Left colon (tissue), 2 donors: ENCODE measurements around the gene RIPOR2. TPM values are rescaled to one million over a fixed set of nuclear protein-coding genes. Genes with fewer than 3 reads are reported as not detected.
A peak's percentile ranks its signal among the peaks of the same experiment; 100 is the strongest.
"Not testable (repeated sequence)": the region's sequence is repeated elsewhere in the genome, so short reads cannot be mapped to it uniquely, and the experiment has no call there.

ENCODE experiments used
- ATAC-seq: fragments of 200-7000 bp; cut with Tn5 transposase; one replicate; pipeline ENCODE4 v1.9.1; 2020; ENCODE audit warnings: mild to moderate bottlenecking, moderate library complexity
- DNase-seq, 2 donors: peaks; one replicate each; pipeline ENCODE4 v3.0.0-alpha.2; 2020
- intact Hi-C, 2 donors: fragments of 100-400 bp; cut with DNase I in 1 of 2; cut with micrococcal nuclease in 1 of 2; formaldehyde crosslinking; loops; one replicate each; pipeline versions ENCODE4 v1.11.2 to v1.14.0; 2022; cut with DNase I, micrococcal nuclease
- total RNA-seq, 2 donors: library from RNA; stranded (reverse); fragmentation: NEBNext Ultra II Directional; extraction: Animal tissue kit (Norgen Biotek cat#: 25700); gene quantifications; one replicate each; pipeline ENCODE4 v1.2.1, GENCODE V29; 2021
- donor health status: DM: no; HTN: no; CAD: no.
- donor health status: DM: yes; HTN: yes; CAD: no.

RIPOR2 gene
- total RNA-seq, 2 donors from 2014 or later: 1.7 to 2.8 TPM

DNA sequence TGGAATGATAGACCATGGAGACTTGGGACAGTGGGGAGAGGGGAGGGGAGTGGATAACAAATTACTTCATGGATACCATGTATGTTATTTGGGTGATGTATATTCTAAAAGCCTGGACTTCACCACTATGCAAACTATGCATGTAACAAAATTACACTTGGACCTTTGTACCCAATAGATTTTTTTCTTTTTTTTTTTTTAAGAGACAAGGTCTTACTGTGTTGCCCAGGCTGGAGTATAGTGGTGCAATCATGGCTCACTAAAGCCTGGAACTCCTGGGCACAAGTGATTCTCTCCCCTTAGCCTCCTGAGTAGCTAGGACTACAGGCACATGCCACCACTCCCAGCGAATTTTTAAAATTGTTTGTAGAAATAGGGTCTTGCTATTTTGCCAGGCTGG lies 45.3 kb downstream of the RIPOR2 start:
- ATAC-seq (peak; percentile 41), DNase-seq (no peak)
- intact Hi-C loops: no loop called here

DNA sequence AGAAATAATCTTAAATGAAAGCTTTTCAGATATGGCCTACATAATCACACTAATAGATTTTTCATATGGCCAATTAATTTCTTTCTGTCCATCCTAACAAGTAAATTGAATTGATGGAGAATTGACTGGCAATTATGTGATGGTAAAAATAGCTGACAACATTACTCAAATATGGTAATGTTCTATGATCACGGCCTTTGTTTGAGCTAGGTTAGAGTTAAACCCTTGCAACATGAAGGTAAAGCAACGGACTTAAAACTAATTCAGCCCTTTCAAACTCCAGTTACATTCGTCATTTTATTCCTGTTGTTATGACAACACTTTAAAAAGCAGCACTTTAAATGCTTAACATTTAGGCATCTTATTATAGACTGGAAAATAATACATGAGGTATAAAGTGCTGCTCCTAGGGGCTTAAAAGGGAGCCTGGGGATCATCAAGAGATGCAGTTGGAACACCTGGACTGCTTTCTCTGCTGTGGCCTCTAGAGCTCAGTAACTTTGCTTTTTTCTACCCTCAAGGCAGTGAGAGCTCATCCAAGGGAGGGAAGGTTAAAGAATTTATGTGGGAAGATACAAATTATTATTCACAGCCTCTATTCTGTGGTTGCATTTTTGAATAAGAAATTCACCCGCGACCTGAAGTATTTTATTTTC lies 46.9 kb downstream of the RIPOR2 start:
- ATAC-seq: no peak
- intact Hi-C loops: no loop called here

DNA sequence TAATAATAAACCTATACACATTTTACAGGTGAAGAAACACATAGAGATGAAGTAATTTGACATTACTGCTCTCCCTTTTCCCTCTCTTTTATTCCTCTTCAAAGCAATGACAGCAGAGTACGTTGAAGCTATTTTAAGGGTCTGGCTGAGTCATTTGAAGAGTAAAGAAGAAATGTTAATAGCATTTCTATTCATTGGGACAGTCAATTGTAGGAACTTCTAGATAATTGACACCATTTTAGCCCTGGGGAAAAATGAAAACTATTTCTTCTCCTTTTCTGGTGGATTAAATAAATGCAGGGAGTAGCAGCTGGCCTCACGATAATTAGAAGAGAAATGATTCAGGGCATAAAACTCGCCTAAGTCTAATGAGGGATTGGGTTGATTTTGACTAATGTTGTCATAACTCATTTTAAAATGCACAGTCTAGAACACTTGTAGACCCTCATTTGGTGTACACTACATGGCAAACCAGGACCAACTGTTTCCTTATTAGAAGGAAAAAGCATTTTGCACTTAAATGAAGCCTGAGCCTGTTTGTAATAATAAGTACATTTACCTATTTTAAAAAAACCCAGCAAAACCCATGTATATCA lies 48.1 kb downstream of the RIPOR2 start:
- no peak for ATAC-seq
- no peak for DNase-seq
- intact Hi-C loops: no loop called here

More for the DNA sequence above, 46.9 kb downstream of the RIPOR2 start:
- no peak for DNase-seq

DNA sequence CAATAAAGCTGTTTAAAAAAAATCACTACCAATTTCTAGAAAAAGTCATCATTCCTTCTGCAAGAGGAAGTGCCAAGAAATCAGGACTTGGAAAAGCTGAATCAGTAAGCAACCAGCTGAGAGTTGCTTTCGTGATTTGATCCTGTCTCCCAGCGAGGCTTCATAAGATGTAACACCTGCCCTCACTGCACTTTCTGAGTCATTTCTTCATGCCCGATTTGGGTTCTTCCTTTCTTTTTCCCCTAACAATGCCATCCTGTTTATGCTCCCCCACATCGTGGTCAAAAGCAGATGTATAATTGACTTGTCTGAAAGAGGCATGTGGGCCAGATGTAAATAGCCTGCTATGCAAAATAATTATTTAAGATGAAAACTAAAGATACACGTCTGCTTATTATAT lies 52.1 kb downstream of the RIPOR2 start:
- intact Hi-C loops: no loop called here
- DNase-seq: no peak
- no peak for ATAC-seq

DNA sequence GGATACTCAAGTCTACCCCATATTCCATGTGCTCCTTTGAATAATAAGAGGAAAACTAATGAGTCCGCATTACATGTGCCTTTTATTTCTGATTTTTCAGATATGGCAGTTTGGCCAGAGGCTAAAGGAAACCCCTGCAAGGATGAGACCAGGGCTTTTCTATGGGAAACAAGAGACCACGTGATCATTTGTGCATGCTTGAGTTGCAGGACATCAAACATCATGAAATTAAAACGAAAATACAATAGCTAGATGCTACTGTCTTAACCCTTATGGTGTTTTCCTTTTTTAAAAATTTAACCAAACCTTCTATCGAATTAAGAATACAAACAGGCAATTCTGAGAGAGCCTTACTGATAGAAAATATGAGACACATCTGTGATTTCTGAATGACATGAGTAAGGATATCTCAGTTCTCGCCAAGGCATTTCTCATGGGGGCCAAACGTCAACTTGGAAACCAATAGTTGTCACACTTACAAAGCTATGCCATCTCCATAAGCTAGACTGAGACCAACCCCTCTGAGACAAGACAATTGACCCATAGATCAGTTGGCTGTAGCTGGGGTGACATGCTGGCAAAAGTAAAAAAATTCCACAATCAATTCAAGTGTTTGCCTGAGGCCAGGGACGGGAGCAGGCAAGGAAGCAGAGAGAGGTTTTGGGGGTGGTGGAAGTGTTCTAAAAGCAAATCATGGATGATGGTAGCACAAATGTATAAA lies 52.8 kb downstream of the RIPOR2 start:
- intact Hi-C loops: no loop called here

DNA sequence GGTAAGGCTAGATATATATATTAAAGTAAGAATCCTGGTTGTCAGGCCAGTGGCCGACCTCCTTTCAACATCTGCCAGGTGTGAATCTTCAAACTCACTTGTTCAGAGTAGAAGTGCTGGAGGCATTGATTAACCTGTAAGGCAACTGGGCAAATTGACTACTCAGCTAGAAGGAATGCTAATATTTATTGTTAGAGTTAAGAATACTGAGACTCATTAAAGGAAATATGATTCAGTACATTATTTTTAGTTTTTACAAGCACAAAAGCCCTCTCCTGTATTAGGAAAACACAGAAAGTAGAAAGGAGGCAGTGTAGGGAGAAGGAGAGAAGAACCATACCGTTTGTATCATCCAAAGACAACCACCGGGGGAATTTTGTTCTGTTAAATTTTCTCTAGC lies 53.5 kb downstream of the RIPOR2 start:
- no peak for DNase-seq
- ATAC-seq: no peak
- intact Hi-C loops: no loop called here

More for the DNA sequence above, 52.8 kb downstream of the RIPOR2 start:
- ATAC-seq: no peak
- DNase-seq: no peak

DNA sequence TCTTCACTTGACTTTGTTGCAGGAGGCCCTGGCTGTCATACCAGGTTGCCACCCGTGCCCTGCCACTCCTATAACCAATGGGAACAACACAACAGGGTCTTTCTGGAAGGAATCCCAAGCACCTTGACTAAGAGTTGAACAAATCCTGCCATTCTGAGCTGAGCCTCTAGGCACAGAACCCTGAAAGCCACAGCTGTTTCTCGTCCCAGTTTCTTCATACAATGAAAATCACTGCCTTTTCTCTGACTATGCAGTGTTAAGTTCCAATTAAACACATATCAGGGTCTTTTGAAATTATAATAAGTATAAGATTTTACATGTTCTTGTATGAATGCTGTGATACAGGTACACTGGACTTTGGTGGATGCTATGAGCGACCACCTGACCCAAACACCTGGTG lies 54.4 kb downstream of the RIPOR2 start:
- intact Hi-C loops: no loop called here
- DNase-seq (no peak), ATAC-seq (no peak)

DNA sequence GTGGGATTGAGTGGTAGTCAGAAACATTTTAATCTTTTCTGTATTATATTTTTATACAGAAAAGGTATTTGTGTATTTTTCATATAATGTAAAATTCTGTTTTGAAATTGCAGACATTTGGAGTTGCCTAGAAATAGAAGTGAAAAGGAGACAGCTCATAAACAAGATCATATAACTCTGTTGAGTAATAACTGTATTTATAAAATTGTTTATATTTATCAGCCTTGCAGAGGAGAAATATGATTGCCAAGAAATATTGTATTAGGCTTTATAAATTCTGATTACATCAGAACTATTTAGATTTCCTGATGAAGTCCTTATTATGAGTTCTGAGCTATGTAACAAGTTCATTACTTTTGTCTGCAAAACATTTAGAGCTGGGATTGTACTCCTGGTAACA lies 55.3 kb downstream of the RIPOR2 start:
- DNase-seq (no peak), ATAC-seq (no peak)
- intact Hi-C loops: no loop called here

DNA sequence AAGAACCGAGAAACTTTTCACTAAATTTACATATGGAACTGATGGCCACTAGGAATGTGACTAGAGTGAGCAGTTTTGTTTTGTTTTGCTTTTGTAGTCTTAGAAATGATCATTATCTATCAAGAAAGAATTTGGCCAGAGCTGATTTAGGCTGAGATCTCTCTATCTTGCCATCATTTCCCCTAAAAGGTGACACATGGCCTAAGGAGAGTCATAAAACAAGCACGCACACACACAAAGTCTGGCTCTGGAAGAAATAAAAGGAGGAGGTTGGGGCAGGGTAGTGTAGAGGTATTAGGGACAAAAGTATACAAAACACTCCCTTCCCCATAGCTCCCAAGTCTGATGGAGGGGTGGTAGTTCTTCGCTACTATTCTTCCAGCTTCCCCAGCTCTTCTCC lies 56.4 kb downstream of the RIPOR2 start:
- no peak for DNase-seq

DNA sequence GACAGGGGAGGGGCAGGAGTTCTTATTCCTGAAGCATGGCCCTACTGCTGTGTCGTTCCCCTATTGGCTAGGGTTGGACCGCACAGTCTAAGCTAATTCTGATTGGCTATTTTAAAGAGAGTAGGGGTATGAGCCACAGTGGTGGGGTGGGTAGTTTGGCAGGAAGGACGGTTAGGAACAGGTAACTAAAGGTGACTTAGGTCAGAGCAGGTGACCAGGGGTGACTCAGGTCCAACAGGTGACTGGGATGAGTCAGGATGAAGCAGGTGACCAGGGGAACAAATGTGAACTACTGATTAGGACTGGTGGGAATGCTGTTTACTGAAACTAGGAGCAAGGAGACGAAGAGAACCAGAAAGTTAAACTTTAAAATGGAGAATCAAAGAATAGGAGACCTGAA lies 58.0 kb downstream of the RIPOR2 start:
- intact Hi-C loops, DNase-seq, ATAC-seq: not testable (repeated sequence)

More for the DNA sequence above, 56.4 kb downstream of the RIPOR2 start:
- intact Hi-C loops: no loop called here
- ATAC-seq: no peak

DNA sequence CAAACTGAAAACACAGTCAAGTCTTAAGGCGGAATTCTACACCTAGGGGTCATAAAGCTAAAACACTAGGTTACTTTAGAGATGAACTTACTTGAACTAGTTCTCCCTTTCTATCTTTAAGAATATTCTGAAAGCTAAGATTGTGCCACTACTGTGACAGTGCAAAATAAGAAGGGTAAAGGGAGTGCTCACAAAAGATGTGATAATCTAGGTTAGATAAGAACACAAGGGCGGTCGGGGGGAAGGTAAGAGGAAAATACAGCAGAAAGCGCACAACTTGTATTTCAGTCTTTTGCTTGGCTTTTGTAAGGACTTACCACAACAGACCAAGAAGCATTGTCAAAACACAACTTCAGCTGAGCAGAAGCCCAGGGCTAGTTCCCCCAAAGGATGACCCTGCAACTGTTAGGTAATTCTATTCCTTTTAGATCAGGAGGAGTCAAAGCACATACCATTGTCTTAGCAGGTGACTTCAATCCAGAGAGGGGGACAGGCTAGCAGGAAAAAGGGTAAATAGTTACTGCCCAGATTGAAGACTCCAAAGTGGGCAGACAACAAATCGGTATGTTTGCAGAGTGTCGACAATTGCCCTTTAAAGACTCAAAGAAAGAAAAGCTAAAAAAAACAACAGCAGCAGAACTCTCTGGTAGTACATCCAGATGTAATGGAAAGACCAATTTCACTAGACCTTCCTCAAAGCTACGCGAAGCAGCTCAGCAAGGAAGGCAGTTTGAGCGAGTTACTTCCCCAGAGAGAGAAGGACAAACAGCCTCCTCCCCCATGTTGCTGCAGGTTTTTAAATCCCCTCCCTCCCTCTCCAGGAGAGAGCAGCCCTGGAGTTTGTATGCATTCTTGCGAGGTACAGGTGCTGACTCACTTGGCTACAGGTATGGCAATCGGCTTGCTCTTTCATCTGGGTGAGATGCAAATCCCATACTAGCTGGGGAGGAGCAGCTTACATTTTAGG lies 59.0 kb downstream of the RIPOR2 start:
- no peak for ATAC-seq
- intact Hi-C loops: no loop called here
- no peak for DNase-seq

DNA sequence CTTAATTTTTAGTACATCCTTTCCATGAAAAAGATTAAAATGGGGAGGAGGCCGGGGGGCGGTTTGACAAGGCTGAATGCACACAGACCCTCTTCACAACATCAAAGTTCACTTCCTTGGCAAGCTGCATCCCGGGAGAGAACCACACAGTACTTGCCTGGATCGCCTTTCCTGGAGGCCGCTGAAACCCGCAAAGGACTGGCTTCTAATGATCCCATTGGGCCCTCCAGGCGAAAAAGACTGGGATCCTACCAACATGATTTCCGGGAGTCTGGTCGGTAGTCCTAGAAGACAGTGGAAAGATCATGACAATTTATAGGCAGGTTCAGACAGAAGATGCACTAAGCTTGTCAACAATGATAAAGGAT lies 60.2 kb downstream of the RIPOR2 start:
- no peak for DNase-seq
- no peak for ATAC-seq
- intact Hi-C loops: no loop called here

DNA sequence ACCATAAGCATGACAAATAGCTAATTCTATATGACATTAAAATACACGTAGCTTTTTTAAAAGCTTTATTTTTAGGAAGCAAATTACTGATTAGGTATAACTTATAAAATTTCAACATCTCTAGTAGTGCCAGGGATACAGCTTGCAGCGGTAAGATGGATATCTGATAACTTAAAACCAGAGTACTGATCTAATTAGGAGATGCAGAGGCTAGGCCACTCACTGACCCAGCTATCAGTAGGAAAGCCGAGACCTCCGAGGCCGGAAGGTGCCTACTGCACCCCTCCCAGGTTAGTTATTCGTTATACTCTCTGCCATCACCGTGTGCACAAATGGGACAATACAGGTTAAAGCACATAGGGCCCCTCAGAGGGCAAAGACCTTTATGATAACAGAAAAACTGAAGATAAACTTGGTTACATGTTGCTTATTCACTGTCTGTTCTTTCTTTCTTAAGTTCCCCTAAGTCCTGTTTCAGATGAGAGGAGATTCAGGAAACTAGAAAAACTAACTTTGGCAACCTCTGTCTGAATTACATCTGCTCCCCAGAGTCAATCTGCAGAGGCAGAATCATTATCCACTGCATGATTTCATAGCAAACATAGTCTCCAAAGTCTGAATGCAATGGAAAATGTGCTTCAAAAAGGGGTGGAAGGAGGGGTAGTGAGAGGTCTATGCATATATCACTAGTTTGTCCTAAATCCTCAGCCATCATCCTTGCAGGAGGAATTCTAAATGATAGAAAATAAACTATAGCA lies 60.8 kb downstream of the RIPOR2 start:
- intact Hi-C loops: no loop called here
- DNase-seq (no peak), ATAC-seq (no peak)

DNA sequence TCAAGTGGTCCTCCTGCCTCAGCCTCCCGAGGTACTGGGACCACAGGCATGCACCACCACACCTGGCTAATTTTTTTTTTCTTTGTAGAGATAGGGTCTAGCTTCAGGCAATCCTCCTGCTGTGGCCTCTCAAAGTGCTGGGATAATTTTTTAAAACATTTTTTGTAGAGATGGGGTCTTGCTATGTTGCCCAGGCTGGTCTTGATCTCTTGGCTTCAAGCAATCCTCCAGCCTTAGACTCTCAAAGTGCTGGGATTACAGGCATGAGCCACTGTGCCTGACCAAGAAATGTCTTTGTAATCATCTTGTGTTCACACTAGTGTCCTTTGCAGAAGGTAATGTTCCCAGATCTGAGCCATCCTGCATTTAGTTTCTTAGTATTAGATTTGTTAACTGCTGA lies 61.6 kb downstream of the RIPOR2 start:
- intact Hi-C loops: no loop called here
- DNase-seq (no peak), ATAC-seq (no peak)

DNA sequence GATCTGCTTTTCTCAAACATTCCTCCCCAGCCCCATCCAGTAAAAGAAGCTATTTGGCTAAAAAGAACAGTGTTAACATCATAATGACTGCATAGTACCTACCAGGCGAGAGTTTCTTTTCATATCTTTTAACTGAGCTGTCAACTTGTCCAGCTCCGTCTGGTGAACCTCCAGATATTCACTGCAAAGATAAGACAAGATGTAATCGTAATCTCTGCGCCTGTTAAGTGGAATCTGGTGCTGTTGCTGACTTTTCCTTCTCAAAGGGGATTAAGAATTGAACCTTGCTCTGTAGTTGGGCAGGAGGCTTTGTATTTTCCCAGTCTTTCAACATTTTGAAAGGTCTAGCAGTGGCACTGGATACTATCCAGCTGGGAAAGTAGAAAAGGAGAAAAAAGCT lies 63.0 kb downstream of the RIPOR2 start:
- ATAC-seq: no peak
- DNase-seq: no peak
- intact Hi-C loops: no loop called here

DNA sequence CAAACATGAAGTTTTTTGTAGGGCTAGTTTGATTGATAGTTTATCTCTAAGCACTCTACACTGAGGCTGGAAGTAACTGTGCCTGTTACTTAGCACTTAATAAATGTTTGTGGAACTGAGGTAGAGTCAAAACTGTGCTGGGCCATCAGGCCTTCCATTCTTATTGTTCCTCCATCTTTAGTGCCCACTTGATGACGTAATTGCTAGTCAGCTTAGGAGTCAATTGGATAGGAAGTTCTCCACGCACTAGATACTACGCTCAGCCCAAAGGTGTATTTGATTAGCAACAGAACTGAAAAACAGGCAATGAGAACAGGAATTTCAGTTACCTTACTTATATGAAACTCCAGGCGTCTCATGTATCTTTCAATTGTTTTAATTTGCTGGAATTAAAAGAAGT lies 67.0 kb downstream of the RIPOR2 start:
- ATAC-seq (no peak), DNase-seq (no peak)
- intact Hi-C loops: no loop called here

DNA sequence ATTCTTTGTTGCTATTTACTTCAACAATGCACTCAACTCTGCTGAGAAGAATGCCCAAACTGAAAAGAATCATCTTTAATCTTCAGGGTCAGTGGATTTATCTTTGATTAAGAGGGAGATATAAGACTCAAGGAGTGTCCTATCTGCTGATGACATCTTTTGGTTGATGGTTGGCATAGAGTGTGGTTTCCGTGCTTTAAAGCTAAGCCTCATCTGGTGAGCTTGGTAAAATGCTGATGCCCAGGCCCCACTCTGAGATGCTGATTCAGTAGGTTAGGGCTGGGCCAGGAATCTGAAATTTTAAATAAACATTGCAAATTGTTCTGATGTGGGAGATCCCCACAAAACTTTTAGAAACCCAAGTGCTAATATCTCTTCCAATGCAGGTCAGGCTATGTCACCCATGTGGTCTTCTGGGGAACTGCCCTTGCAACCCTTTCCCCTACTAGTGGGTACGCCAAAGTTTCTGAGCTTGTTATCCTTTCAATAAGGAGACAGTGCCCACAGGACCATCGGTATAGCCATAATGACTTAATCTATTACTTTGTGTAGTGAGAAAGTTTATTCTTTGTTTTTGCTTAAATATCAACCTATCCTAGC lies 68.6 kb downstream of the RIPOR2 start:
- no peak for ATAC-seq
- DNase-seq: no peak
- intact Hi-C loops: no loop called here

DNA sequence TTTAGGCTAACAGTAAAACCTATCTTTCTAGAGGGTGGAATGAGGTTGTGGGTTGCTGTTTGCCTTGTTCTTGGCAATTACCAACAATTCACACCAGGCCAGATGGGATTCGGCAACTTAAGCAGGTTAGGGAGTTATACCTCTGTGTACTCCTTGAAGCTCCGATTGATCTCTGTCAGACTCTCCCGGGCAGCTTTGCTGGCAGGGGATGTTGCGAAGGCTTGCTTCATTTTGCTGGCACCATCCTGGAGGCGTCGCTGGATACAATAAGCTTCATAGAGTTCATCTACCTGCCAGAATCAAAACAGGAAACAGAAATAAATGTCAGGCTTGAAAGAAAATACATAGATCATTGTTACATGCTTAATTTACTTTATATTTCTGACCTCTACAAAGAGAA lies 70.6 kb downstream of the RIPOR2 start:
- no peak for DNase-seq
- ATAC-seq: no peak

More for the DNA sequence above, 70.6 kb downstream of the RIPOR2 start:
- intact Hi-C loops: no loop called here
